Upper lobe of left lung (tissue), 4 donors: ENCODE results near the gene RCL1.

ENCODE experiments used
- CTCF ChIP-seq, 6 experiments: fragments of 450-650 bp in 4 of 6; fragments of 200-600 bp in 2 of 6; sonication (generic) in 2 of 6; IDR thresholded peaks; one replicate each; pipeline ENCODE4 v1.5.1; 2016 to 2019; ENCODE audit warnings: antibody characterized with exemption in 6 of 6
- POLR2A ChIP-seq, 4 donors: fragments of 450-650 bp; IDR thresholded peaks; one replicate each; pipeline ENCODE4 v1.5.1; 2016 to 2017; ENCODE audit warnings: antibody characterized with exemption in 4 of 4, mild to moderate bottlenecking in 2 of 4
- POLR2AphosphoS5 ChIP-seq, 2 donors: sonication (generic); formaldehyde crosslinking; IDR thresholded peaks; one replicate each; pipeline ENCODE4 v1.5.1; 2017; ENCODE audit warnings: antibody characterized with exemption in 2 of 2

DNA sequence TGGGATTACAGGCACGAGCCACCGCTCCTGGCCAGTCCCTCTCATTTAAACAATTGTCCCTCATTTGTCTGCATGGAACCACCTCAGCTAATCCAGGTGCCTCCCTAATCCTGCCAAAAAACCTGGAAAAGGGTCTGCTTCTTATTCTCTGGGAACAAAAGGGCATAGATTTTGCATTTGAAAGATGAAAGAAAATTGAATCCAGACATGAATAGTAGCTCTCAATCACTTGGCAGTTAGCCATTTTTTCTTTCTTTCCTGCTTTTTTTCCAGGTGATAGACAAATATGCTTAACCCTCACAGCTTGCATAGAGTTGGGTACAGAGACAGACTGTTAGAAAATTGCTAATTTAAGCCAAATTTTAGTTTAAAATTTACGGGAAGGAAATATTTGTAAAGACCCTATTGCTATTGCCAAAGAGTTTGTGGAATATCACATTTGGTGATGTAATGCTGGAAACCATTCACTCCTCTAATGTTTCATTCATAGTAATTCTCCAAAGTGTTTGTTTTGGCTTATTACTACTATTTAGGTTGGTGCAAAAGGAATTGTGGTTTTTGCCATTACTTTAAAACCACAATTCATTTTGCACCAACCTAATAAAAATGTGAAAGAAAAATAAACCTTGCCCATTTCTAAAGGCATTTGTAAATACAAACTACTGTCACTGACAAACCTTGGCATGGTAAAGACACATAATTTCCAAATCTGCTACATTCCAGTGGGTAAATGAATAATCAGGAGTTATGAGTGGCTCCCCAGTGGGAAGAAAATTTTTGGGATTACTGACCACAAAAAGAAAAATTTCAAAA is 111.8 kb downstream of the RCL1 start:
- TF ChIP-seq CTCF (IDR thresholded peaks at IDR 0.05) (no peak), POLR2A (IDR thresholded peaks at IDR 0.05) (no peak), POLR2AphosphoS5 (IDR thresholded peaks at IDR 0.05) (no peak)
